HL-60/S4 treated with retinoic acid at 250 ng/mL for 4 days and 3 days (cell line): ENCODE results near the gene OLIG2.

Source experiments
- in situ Hi-C: fragments of 300-500 bp; cut with MboI; formaldehyde crosslinking; loops from 2 replicates; pipeline ENCODE4 v1.7.0; 2022; ENCODE audit warnings: low sequenced_read_pairs

The OLIG2 gene

DNA sequence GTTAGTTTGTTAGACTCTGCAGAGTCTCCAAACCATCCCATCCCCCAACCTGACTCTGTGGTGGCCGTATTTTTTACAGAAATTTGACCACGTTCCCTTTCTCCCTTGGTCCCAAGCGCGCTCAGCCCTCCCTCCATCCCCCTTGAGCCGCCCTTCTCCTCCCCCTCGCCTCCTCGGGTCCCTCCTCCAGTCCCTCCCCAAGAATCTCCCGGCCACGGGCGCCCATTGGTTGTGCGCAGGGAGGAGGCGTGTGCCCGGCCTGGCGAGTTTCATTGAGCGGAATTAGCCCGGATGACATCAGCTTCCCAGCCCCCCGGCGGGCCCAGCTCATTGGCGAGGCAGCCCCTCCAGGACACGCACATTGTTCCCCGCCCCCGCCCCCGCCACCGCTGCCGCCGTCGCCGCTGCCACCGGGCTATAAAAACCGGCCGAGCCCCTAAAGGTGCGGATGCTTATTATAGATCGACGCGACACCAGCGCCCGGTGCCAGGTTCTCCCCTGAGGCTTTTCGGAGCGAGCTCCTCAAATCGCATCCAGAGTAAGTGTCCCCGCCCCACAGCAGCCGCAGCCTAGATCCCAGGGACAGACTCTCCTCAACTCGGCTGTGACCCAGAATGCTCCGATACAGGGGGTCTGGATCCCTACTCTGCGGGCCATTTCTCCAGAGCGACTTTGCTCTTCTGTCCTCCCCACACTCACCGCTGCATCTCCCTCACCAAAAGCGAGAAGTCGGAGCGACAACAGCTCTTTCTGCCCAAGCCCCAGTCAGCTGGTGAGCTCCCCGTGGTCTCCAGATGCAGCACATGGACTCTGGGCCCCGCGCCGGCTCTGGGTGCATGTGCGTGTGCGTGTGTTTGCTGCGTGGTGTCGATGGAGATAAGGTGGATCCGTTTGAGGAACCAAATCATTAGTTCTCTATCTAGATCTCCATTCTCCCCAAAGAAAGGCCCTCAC, at the start of gene OLIG2:
OLIG2 (plus strand) TSS at position 447 of the 954 bp plus-strand sequence. CDS start 928 bp downstream, outside the sequence.
- in situ Hi-C loops, result no loop called here

GRCh38 chr21:32976791-32977190, 48.9 kb upstream of the OLIG2 start:
- in situ Hi-C loops, result no loop called here

DNA sequence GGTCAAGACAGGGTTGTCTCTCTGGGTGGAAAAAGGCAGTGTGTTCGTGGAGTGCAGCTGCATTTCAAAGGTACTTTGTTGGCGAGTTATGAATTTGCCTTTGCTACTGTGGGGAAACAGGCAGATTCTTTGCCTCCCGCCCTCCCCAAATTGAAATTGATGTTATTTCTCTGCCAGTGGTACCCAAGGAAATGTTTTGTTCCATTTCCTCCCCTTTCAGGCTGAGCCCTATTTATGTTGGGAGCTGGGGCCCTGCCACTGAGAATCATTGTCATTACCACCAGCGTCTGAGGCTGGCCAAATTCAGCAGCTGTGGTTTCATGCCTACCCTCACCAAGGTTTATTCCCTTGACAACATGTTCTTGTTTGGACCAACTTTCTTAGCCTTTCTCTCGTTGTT, 48.5 kb upstream of the OLIG2 start:
- in situ Hi-C loops, result no loop called here

DNA sequence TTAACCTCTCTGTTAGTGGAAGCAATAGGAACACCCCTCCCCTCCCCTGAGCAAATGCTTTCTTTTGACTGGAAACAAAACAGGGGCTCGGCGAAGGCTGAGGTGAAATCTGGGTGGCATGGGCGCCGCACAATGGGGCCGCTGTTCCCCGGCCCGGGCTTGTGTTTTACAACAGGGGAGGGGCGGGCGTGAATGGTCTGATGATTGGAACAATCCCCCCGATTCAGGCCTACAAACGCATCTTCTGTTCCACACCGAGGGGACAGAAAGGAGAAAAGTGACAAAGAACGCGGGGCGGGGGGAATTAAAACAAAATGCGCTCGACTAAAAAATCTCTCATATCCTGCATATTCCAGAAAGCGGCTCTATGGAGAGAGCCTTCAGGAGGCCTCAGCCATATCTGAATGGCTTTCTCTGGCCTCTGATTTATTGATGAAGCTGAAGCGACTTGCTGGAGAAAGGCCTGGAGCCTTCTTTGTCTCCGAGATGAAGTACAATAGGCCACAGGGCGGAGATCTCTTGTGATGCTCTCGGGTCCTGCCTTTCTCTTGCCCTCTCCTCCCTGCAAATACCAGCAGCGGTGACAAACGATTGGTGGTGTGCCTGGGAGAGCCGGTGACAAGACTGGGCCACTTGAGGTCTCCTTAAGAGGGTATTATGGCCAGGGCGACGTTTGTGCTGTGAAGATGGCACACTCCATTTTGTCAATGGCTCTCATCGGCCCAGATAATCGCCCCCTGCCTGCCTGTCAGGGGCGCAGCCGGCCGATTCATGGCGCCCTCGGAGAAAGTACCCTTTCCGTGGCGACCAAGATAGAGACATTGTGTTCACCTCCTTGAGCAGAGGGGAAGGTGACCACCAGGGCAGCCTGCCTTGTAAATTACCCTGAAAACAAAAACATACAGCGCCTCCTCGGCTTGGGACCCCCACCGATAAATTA, 47.1 kb upstream of the OLIG2 start:
- in situ Hi-C loops, result no loop called here

- in situ Hi-C loops, result no loop called here
Measured at GRCh38 chr21:32979598-32980268, 46.0 kb upstream of the OLIG2 start.

DNA sequence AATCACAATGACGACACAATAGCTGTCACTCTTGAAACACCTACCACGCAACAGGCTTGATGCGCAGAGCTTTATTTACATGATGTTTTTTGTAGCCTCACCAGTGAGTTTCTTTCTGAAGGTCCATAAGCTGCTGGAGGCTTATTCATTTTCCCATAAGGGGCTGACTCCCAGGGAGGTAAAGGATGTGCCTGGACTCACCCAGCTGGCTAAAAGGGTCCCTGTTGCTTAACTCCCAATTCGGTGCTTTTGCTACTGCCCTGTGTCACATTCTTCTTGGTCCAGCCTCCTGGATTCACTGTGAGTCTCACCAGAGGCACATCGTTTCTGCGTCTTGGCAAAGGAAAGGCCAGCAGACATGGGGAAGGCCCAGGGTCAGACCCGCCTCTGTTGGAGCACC, 44.6 kb upstream of the OLIG2 start:
- in situ Hi-C loops, result no loop called here

GRCh38 chr21:32990666-32991065, 35.1 kb upstream of the OLIG2 start:
- in situ Hi-C loops, result no loop called here

DNA sequence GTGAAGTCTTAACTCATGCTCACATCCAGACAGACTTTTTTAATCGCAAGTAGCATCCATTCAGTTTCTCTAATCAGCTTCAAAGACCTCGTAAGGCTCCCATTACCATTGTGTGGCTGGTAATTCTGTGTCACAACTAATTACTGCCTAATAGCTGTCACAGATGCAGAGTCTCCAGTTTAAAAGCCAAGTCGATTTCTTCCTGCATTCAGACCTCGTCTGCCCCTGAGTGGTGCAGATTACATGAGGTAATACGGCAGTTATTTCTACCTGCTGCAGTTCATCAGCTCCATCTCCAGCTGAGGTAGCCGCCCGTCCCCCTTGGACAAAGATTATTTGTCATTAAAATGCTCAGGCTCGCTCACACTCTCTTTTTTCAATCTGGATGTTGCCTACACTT, 34.4 kb upstream of the OLIG2 start:
- in situ Hi-C loops, result no loop called here

- in situ Hi-C loops, result no loop called here
Measured at GRCh38 chr21:32993894-32994293, 31.8 kb upstream of the OLIG2 start.

GRCh38 chr21:32994305-32994704, 31.4 kb upstream of the OLIG2 start:
- in situ Hi-C loops, result no loop called here

GRCh38 chr21:33007747-33008146, 18.0 kb upstream of the OLIG2 start:
- in situ Hi-C loops, result no loop called here

DNA sequence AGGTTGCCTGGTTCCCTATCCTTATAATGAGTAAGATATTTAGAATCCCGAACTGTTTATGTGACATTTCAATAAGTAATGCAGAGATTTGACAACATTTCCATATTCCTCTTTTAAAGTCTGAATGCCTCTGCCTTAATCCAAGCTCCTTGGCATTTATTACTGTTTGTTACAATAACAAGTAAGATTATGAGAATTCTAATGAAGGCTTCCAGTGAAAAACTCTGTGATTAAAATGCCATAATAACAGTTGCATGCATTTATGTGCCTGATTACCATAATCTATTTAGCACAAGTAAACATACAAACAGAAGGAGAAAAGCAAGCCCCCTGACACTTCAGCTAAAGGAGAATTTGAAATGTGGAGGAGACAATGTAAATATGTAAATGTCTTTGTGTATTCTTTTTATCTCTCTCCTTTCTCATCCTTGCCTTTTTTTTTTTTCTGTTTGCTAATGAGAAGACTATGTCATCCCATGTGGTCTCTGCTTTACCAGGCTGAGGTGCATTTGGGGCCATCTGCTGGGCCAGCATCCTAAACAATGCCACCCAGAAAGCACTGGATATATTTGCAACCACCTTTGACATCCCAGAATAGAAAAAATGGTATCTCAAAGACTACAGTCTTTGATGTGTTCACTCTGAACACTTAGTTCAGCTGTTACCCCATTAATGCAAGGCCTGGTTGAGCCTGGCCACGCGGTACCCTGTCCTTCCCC, 17.2 kb upstream of the OLIG2 start:
- in situ Hi-C loops, result no loop called here

GRCh38 chr21:33010931-33011330, 14.8 kb upstream of the OLIG2 start:
- in situ Hi-C loops, result no loop called here

DNA sequence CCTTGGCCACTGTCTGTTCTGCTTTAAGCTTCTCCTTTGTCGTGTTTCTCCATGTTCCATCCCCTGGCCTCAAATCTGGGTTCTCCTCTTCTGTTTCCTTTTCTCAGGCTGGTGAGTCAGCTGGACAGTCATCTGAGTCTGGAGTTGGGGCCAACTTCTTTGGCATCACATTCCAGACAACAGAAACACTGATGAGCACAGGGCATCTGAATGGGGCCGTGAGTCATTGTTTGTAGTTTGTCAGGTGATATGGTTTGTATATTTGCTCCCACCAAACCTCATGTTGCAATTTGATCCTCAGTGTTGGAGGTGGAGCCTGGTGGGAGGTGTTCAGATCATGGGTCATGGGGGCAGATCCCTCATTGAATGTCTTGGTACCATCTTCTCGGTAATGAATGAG, 14.3 kb upstream of the OLIG2 start:
- in situ Hi-C loops, result no loop called here

DNA sequence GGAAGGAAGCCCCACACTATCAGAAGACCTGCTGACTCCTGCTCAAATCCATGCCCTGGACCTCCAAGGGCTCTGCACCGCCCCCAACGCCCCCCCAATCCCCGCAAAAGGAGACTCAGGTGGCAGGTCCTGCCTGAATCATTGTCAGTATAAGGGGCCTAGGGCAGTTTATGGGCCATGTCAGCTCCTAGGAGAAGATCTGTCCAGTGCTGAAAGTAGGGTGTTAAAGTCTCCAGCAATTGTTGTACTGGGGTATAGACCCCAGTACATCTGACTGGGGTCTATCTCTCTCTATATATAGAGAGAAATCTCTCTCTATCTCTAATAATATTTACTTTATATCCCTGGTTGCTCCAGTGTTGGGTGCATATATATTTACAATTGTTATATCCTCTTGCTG, 12.1 kb upstream of the OLIG2 start:
- in situ Hi-C loops, result no loop called here

GRCh38 chr21:33014331-33014730, 11.4 kb upstream of the OLIG2 start:
- in situ Hi-C loops, result no loop called here

DNA sequence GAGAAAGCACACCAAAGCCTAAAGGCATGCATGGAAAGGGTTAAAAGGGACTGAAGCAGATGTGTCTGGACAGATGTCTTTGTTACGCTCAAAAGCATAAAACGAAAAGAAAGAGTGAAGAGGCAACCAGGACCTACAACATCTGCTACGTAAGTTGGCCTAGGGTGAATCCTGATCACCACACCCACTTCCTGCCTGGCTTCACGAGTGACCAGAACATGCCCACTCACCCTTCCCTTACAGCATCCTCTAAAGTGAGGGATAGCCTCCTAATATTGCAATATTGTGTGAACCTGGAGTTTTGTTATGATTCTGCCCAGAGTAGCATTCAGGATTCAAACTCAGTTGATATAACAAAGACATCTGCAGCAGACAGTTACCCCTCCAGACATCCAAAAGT, 10.6 kb upstream of the OLIG2 start:
- in situ Hi-C loops, result no loop called here

DNA sequence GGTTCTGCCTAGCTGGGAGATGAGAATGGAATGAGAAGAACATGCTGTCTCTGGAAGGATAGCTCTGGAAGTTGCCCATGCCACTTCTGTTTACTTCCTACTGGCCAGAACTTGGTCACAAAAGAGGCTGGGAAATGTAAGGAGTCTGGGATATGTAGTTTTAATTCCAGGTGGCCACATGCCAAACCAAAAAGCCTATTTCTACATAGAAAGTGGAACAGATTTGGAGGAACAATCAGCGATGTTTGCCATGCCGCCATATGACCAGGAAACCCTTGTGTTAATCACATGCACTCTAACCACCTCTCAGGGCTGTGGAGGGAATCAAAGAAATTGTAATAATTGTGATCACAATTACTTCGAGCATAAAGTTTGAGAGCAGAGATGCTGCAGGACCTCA, 10.0 kb upstream of the OLIG2 start:
- in situ Hi-C loops, result no loop called here

- in situ Hi-C loops, result no loop called here
Measured at GRCh38 chr21:33018707-33019465, 6.8 kb upstream of the OLIG2 start.

GRCh38 chr21:33019516-33019884, 6.2 kb upstream of the OLIG2 start:
- in situ Hi-C loops, result no loop called here
